Non-pigmented ciliary epithelial cell (primary cell): Measurements from ENCODE around the gene CTDSP1.

ENCODE experiments used
- DNase-seq: peaks from one replicate; pipeline ENCODE4 v3.0.0-alpha.2; 2010; ENCODE audit warnings: low read depth

CTDSP1 gene

DNA sequence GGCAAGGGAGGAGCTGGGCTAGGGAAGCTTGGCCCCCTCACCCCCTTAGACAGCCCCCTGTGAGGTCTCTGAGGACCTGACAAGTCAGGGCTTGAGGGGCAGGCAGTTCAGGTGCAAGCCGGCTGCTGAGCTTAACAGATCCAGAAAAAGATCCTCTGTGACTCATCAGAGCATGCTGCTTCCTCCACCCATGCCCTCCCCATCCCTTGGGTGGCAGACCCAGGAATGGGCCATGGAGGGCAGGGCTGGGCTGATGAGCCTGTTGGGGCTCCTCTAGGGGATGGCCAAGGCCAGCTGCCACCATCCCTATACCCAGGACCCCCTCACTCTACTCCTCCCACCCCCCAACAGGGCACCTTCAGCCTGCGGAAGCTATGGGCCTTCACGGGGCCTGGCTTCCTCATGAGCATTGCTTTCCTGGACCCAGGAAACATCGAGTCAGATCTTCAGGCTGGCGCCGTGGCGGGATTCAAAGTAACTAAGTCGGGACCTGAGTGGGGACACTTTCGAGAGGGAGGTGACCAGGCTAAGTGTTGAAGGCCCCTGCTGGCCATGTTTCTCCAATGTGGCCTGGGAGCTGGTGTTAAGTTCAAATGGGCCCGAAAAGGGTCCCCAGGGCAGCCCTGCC, 15.7 kb upstream of the CTDSP1 start:
- no peak for DNase-seq

DNA sequence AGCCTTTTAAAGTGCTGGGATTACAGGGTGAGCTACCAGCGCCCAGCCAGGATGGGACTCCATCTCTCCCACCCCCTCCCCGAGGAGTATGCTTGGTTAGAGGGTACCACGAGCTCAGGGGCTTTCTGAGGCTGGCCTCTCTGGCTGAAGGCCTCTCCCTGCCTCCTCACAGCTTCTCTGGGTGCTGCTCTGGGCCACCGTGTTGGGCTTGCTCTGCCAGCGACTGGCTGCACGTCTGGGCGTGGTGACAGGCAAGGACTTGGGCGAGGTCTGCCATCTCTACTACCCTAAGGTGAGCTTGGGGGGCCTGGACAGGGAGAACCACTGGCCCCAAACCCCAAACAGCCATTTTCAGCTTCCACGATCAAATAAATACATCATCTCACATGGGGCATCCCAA, 14.7 kb upstream of the CTDSP1 start:
- no peak for DNase-seq

DNA sequence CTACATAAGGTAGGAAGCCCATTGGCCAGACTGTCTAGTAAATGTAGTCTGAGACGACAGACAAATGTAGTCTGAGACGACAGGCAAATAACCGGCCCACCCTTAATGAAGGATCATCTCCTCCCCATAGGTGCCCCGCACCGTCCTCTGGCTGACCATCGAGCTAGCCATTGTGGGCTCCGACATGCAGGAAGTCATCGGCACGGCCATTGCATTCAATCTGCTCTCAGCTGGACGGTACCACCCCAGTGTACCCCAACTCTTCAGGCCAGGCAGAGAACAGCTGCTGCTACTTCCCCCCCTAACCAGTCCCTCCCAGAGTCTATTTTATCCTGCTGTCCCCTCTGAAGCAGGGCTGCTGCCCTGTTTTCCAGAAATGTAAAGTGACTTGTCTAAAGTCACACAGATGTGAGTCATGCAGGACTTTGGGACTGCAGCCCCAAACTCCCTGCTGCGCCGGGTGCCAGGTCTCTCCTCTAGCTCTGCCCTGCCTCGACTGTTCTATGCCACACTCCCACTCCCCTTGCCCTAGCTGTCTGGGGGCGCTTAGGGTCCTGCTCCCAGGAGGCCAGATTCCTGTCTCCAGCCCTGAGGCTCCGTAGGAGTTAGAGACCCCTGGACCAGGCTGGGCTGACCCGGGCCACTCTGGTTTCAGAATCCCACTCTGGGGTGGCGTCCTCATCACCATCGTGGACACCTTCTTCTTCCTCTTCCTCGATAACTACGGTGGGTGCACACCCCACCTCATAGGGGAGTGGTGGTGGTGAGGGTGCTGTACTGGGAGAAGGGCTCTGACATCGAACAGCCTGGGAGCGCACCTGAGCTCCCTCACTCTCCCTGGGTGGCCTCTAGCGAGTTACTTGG, 12.9 kb upstream of the CTDSP1 start:
- no peak for DNase-seq

DNA sequence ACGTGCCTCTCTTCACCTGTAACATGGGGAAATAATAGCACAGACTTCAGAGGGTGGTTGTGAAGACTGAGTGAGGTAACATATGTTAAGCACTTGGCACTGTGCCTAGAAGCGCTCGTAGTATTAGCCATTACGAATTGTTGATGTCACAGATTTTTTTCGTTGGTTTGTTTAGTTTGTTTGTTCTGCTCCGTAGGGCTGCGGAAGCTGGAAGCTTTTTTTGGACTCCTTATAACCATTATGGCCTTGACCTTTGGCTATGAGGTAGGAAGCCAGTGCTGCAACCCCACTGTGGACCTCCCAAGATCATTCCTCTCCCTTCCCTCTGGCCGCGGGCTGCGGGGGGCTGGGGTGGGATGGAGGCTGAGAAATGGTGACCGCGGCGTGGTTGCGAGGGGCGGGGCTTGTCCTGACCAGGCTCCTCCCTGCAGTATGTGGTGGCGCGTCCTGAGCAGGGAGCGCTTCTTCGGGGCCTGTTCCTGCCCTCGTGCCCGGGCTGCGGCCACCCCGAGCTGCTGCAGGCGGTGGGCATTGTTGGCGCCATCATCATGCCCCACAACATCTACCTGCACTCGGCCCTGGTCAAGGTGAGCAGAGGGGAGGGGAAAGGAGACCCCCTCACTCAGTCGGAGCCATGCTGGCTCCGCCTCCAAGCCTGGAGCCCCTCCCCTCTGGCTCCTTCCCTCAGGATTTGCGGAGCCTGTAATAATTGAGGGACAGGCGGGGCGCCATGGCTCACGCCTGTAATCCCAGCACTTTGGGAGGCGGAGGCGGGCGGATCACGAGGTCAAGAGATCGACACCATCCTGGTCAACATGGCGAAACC, 12.1 kb upstream of the CTDSP1 start:
- no peak for DNase-seq

DNA sequence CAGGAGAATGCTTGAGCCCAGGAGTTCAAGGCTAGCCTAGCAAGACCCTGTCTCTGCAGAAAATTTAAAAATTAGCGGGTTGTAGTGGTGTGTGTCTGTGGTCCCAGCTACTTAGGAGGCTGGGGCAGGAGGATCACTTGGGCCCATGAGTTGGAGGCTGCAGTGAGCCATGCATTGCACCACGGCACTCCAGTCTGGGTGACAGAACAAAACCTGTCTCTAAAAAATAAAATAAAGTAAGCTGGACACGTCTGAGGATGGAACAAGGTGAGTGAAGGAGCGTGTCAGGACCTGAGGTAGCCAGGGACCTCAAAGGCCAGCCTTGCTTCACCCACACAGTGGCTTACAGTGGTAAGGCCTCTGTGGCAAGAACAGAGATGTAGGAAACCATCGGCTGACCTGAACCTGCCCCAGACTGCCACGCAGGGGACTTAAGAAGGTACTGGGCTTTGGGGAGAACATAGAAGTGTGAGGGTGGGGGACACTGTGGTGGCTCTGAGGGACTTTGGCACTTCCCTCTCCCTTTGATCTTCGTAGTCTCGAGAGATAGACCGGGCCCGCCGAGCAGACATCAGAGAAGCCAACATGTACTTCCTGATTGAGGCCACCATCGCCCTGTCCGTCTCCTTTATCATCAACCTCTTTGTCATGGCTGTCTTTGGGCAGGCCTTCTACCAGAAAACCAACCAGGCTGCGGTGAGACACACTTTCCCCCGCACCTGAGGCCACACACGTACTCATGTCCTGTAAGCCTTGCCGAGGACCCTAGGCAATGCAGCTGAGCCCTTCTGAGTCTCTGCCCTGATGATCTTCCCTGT, 10.1 kb upstream of the CTDSP1 start:
- DNase-seq, result no peak

GRCh38 chr2:218391202-218391601, 8.5 kb upstream of the CTDSP1 start:
- no peak for DNase-seq

GRCh38 chr2:218392459-218392858, 7.2 kb upstream of the CTDSP1 start:
- DNase-seq, result no peak

DNA sequence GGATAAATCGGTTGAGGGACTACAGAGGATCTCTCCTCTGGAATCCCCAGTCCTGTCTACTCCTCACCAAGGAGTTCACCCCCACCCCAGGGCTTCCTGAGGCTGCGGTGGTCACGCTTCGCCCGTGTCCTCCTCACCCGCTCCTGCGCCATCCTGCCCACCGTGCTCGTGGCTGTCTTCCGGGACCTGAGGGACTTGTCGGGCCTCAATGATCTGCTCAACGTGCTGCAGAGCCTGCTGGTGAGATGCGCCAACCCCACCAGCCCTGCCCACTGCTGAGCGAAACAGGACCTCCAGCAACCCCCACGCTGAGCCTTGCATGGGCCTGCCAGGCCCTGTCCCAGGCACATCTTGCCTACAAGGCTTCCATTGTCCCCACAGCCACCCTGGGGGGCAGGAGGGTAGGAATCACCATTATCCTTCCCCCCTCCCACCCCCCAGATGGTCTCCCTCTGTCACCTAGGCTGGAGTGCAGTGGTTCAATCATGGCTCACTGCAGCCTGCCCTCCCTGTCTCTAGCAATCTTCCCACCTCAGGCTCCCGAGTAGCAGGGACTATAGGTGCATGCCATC, 6.7 kb upstream of the CTDSP1 start:
- no peak for DNase-seq

DNA sequence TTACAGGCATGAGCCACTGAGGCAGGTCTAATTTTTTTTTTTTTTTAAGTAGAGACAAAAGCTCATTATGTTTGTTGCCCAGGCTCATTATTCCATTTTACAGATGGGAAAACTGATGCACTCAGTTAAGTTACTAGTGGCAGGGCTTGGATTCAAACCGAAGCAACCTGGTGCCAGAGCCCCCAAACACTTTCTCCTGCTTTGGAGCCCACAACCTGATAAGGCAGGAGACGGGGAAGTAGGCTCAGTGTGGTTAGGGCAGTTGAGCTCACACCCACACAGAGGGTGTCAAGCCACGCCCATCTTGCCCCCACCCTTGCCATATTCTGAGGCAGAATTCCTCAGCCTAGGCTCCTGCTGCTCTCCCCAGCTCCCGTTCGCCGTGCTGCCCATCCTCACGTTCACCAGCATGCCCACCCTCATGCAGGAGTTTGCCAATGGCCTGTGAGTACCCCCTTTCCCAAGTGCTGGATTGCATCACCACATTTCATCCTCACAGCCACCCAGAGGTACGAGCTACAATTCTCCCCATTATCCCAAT, 5.8 kb upstream of the CTDSP1 start:
- DNase-seq, result no peak

DNA sequence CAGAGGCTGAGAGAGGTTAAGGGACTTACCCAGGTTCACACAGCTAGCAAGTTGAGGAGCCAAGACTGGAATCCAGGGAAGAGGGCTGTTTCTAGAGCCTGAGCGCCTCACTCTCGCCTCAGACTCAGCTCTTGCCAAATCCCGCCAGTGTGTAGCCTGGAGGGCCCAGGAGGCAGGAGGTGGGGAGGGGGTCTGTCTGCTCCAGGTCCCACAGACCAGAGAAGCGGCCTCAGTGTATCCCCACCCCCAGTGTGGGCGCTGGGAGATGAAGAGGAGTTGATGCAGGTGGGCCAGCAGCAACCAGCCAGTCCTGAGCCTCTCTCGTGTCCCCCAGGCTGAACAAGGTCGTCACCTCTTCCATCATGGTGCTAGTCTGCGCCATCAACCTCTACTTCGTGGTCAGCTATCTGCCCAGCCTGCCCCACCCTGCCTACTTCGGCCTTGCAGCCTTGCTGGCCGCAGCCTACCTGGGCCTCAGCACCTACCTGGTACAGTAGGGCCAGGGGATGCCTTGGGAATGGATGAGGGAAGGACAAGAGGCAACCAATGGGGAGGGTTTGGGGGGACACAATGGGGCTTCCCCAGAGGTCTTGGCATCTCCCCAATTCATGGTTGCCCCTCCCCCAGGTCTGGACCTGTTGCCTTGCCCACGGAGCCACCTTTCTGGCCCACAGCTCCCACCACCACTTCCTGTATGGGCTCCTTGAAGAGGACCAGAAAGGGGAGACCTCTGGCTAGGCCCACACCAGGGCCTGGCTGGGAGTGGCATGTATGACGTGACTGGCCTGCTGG, 5.2 kb upstream of the CTDSP1 start:
- DNase-seq, result no peak

DNA sequence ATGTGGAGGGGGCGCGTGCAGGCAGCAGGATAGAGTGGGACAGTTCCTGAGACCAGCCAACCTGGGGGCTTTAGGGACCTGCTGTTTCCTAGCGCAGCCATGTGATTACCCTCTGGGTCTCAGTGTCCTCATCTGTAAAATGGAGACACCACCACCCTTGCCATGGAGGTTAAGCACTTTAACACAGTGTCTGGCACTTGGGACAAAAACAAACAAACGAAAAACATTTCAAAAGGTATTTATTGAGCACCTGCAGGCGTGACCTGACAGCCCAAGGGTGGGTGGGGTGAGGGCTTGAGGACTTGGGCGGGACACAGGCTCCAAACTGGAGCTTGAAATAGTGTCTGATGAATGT, 4.6 kb upstream of the CTDSP1 start:
- DNase-seq, result no peak

GRCh38 chr2:218395456-218395825, 4.2 kb upstream of the CTDSP1 start:
- no peak for DNase-seq

- no peak for DNase-seq
Observed at GRCh38 chr2:218395826-218396687, 3.6 kb upstream of the CTDSP1 start.

GRCh38 chr2:218396688-218397462, 2.8 kb upstream of the CTDSP1 start:
- no peak for DNase-seq

- DNase-seq, result no peak
Observed at GRCh38 chr2:218397463-218397819, 2.2 kb upstream of the CTDSP1 start.

- DNase-seq, result no peak
Observed at GRCh38 chr2:218397820-218398436, 1.7 kb upstream of the CTDSP1 start.

GRCh38 chr2:218398437-218399390, 954 bp upstream of the CTDSP1 start:
- no peak for DNase-seq
